BLaER1 (cell line): ENCODE results near the gene CTDP1.
A peak's percentile ranks its signal among the peaks of the same experiment; 100 is the strongest.

Experiments
- H3K27ac ChIP-seq: shearing (Covaris generic); formaldehyde crosslinking; 2 replicates; pipeline ENCODE4 v1.8.1; 2022
- H3K27me3 ChIP-seq: shearing (Covaris generic); formaldehyde crosslinking; 2 replicates; pipeline ENCODE4 v1.8.1; 2022
- H3K36me3 ChIP-seq: shearing (Covaris generic); formaldehyde crosslinking; 2 replicates; pipeline ENCODE4 v1.8.1; 2022
- H3K4me1 ChIP-seq: shearing (Covaris generic); formaldehyde crosslinking; 2 replicates; pipeline ENCODE4 v1.8.1; 2022
- H3K4me2 ChIP-seq: shearing (Covaris generic); formaldehyde crosslinking; 2 replicates; pipeline ENCODE4 v1.8.1; 2022
- H3K4me3 ChIP-seq: shearing (Covaris generic); formaldehyde crosslinking; 2 replicates; pipeline ENCODE4 v1.8.1; 2022
- H3K9ac ChIP-seq: shearing (Covaris generic); formaldehyde crosslinking; 2 replicates; pipeline ENCODE4 v1.8.1; 2022
- H3K9me3 ChIP-seq: shearing (Covaris generic); formaldehyde crosslinking; 2 replicates; pipeline ENCODE4 v1.8.1; 2022
- H4K20me1 ChIP-seq: shearing (Covaris generic); formaldehyde crosslinking; 2 replicates; pipeline ENCODE4 v1.8.1; 2022
- Cebpa-rat ChIP-seq: shearing (Covaris generic); IDR thresholded peaks from 2 replicates; pipeline ENCODE4 v1.8.1; 2022

Gene CTDP1

GRCh38 chr18:79799619-79800370, 120.2 kb downstream of the CTDP1 start:
- TF ChIP-seq Cebpa-rat = no peak
- H3K9ac ChIP-seq = no peak overlapping the region
- peak overlapping the region; percentile 100 for H3K4me2 ChIP-seq
- peaks cover 37% of the 10 kb centered on the region for H4K20me1 ChIP-seq
- peaks cover 59% of the 10 kb centered on the region for H3K4me1 ChIP-seq
- H3K27me3 ChIP-seq = peaks cover 83% of the 10 kb centered on the region
- H3K36me3 ChIP-seq = no peaks in the 10 kb centered on the region
- H3K4me3 ChIP-seq = peak overlapping the region; percentile 64
- no peaks in the 10 kb centered on the region for H3K9me3 ChIP-seq
- no peak overlapping the region for H3K27ac ChIP-seq

GRCh38 chr18:79800371-79801180, 121.0 kb downstream of the CTDP1 start:
- peaks cover 81% of the 10 kb centered on the region for H3K27me3 ChIP-seq
- no peaks in the 10 kb centered on the region for H3K9me3 ChIP-seq
- H3K36me3 ChIP-seq = no peaks in the 10 kb centered on the region
- peaks cover 37% of the 10 kb centered on the region for H4K20me1 ChIP-seq
- no peak overlapping the region for H3K27ac ChIP-seq
- TF ChIP-seq Cebpa-rat = no peak
- H3K4me3 ChIP-seq = no peak overlapping the region
- H3K4me1 ChIP-seq = peaks cover 62% of the 10 kb centered on the region
- no peak overlapping the region for H3K9ac ChIP-seq
- H3K4me2 ChIP-seq = 0 out of 2 replicates have a peak overlapping the region, but pooled peaks have one; percentile 100

GRCh38 chr18:79801217-79801616, 121.6 kb downstream of the CTDP1 start:
- H3K4me2 ChIP-seq = no peak overlapping the region
- H3K27me3 ChIP-seq = peaks cover 81% of the 10 kb centered on the region
- H3K9me3 ChIP-seq = no peaks in the 10 kb centered on the region
- no peak overlapping the region for H3K4me3 ChIP-seq
- H3K9ac ChIP-seq = no peak overlapping the region
- H3K36me3 ChIP-seq = no peaks in the 10 kb centered on the region
- H4K20me1 ChIP-seq = peaks cover 37% of the 10 kb centered on the region
- peaks cover 62% of the 10 kb centered on the region for H3K4me1 ChIP-seq
- no peak overlapping the region for H3K27ac ChIP-seq
- no peak for TF ChIP-seq Cebpa-rat

- no peaks in the 10 kb centered on the region for H3K36me3 ChIP-seq
- H3K9me3 ChIP-seq = no peaks in the 10 kb centered on the region
- no peak overlapping the region for H3K9ac ChIP-seq
- H3K4me3 ChIP-seq = no peak overlapping the region
- H3K4me1 ChIP-seq = peaks cover 62% of the 10 kb centered on the region
- no peak for TF ChIP-seq Cebpa-rat
- peaks cover 34% of the 10 kb centered on the region for H4K20me1 ChIP-seq
- H3K4me2 ChIP-seq = no peak overlapping the region
- H3K27ac ChIP-seq = no peak overlapping the region
- peaks cover 80% of the 10 kb centered on the region for H3K27me3 ChIP-seq
Observed at GRCh38 chr18:79801641-79802040, 122.0 kb downstream of the CTDP1 start.

- Histone ChIP-seq H3K36me3 (no peaks in the 10 kb centered on the region), H3K9me3 (no peaks in the 10 kb centered on the region), H3K4me3 (no peak overlapping the region), H4K20me1 (peaks cover 27% of the 10 kb centered on the region), H3K9ac (no peak overlapping the region), H3K4me1 (peaks cover 56% of the 10 kb centered on the region), H3K27ac (no peak overlapping the region), H3K4me2 (no peak overlapping the region), H3K27me3 (peaks cover 73% of the 10 kb centered on the region)
- no peak for TF ChIP-seq Cebpa-rat
Observed at GRCh38 chr18:79802298-79802697, 122.7 kb downstream of the CTDP1 start.

- Histone ChIP-seq H3K27ac (no peak overlapping the region), H3K27me3 (peaks cover 62% of the 10 kb centered on the region), H3K9me3 (no peaks in the 10 kb centered on the region), H3K9ac (no peak overlapping the region), H3K4me3 (no peak overlapping the region), H4K20me1 (peaks cover 19% of the 10 kb centered on the region), H3K4me2 (peak overlapping the region; percentile 70), H3K4me1 (peaks cover 46% of the 10 kb centered on the region), H3K36me3 (no peaks in the 10 kb centered on the region)
- TF ChIP-seq Cebpa-rat = no peak
Observed at GRCh38 chr18:79803611-79804051, 124.0 kb downstream of the CTDP1 start.
